Middle frontal gyrus (tissue), 1 donor: ENCODE measurements around the gene BPIFB6.

Source experiments
- DNase-seq: peaks from one replicate; pipeline ENCODE4 v3.0.0-alpha.2; 2015; ENCODE audit warnings: low spot score; ENCODE audit errors: extremely low spot score

Gene BPIFB6

DNA sequence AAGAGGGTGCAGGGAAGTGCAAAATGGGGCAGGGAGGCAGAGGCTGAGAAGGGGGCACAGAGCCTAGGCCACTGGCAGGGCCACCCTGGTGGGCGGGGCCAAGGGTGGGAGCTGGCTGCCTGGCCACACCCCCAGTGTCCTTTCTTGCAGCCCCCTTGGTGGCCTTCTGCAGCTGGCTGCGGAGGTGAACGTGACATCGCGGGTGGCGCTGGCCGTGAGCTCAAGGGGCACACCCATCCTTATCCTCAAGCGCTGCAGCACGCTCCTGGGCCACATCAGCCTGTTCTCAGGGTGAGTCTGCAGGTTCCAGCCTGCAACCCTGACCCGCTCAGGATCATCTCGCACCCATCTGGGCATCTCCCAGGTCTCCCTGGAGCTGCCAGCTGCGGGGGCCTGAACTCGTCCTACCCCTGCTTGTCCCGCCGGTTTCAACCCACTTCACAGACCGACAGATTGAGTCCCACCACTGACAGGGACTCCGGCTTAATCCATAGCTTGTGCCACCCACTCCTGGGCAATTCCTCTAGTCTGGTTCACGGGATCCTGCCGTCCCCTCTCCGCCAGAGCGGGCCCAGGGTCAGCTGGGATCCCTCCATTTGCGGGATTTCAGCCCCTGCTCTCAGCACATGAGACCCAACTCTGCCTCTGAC, 28.4 kb downstream of the BPIFB6 start:
- DNase-seq: no peak

GRCh38 chr20:33061658-33062028, 30.2 kb downstream of the BPIFB6 start:
- no peak for DNase-seq

GRCh38 chr20:33062105-33062824, 30.8 kb downstream of the BPIFB6 start:
- DNase-seq: no peak

DNA sequence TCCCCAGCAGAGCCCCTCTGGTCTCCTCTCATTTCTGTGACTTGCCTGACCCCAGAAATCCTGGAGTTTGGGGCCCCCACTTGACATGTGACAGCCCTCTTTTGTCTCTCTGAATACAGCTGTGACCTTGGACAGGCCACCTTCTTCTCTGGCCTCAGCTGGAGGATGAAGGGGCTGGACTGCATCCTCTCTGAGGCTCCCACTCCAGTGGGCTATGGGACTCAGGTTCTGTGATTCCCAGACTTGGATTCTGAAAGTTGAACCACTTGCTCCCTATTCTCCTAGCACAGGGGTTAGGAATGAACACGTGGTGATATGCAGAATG, 31.3 kb downstream of the BPIFB6 start:
- DNase-seq: no peak

DNA sequence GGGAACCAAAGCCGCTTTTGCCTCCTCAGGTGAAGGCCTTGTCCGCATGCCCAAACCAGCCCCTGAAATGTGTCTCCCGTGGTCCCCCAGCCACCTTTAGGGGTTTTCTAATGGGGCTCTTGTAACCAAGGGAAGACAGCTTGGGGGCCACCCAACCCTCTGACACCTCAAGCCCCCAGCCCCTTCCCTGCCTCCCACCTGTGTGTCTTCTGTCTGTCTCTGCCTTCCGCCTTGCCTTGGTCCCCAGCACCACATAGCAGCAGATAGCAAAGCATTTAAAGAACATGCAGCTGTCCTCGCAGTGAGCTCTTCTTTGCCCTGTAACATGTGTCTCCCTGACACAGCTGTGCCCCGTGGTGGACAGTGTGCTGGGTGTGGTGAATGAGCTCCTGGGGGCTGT, 31.8 kb downstream of the BPIFB6 start:
- DNase-seq: no peak

DNA sequence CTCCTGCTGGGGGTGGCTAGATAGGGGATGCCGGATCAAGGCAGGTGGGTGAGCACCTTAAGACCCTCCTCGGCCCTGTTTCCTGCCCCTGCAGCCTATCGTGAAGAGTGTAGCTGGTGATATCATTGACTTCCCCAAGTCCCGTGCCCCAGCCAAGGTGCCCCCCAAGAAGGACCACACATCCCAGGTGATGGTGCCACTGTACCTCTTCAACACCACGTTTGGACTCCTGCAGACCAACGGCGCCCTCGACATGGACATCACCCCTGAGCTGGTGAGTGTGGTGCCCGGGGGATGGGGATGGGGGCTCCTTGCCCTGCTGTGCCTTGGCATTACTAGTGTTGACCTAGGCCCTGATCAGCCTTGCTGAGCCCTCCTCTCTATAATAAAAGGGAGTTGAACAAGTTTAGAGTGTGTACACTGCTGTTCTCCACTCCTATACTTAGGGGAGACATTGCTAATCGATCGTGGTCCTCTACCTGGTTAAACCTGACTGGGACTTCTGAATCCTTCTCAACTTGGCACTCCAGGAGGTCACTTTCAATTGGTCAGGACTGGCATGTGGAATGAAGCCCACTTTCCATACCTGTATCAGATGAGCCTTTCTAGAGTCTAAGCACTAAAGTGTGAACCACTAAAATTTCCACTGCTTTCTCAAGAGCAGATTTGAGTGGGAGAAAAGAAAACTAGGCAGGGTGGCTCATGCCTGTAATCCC, 33.3 kb downstream of the BPIFB6 start:
- DNase-seq: no peak

DNA sequence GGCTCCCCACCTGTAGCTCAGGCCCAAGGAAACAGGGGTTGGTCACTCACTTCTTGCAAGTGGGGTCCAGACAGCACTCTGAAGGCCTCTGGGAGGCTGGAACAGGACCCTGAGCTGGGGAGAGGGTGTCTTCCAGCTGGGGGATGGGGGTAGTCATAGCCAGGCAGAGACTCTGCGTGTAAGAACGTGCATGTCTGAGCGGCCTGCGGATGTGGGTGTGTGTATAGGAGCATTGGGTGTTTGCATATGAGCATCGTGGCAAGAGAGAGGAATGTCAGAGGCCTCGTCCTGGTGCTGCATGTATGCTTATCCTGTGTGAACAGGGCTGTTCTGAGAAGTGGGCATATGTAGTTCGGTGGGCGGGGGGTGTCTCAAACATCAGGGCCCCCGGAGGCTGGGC, 34.3 kb downstream of the BPIFB6 start:
- no peak for DNase-seq

DNA sequence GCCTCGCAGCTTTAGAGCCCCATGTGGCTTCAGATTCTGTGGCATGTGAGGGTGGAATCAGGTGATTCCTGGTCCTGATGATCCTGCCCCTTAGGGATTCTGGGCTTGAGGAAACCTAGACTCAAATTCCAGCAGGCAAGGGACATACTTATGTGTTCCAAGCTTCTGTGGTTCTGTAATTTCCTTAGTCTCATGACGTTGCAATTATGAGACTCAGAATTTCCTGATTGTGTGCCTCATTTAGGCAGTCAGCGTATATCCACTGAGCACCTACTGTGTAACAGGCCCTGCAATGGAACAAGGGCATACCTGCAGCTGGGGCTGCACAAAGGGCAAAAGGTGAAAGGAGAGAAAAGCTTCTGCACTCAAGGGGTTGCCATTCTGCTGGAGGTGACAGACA, 36.4 kb downstream of the BPIFB6 start:
- no peak for DNase-seq

DNA sequence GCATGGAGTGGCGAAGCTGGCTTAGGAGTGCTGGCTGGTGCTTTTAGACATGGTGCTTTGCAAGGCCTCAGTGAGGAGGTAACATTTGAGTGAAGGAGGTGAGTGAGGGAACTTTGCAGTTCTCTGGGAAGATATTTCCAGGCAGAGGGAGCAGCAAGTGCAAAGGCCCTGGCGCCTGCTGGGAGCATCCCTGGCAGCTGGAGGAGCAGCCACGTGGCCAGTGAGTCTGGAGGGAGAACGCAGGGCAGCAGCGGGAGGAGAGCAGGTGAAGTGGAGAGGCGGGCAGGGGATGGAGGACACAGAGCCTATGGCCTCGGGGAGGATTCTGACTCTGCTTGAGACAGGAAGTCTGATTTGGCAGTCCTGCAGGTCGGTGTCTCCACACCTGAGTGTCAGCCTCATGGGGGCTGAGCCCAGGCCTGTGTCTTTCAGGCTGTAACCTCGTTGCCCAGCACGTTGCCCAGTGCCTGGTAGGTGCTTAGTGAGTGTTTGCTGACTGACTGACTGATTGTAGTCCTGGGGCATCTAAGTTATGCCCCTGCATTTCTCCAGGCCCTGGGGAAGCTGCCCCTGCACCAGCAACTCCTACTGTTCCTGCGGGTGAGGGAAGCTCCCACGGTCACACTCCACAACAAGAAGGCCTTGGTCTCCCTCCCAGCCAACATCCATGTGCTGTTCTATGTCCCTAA, 36.9 kb downstream of the BPIFB6 start:
- no peak for DNase-seq

DNA sequence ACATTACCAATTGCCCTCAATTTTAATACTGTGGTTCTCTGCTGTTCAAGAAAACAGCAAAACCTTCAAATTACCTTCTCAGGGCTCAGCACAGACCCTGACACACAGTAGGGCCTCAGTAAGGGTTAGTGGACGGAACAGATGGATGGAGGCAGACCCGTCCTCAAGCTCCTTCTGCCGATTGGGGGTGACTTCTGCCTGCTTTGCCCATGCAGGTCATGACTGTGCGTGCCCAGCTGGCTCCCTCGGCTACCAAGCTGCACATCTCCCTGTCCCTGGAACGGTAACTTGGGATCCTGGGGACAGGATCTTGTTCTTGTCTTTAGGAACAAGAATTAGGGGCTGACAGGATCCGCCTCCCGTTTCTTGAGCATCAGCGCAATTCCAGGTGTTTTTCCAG, 38.2 kb downstream of the BPIFB6 start:
- no peak for DNase-seq

DNA sequence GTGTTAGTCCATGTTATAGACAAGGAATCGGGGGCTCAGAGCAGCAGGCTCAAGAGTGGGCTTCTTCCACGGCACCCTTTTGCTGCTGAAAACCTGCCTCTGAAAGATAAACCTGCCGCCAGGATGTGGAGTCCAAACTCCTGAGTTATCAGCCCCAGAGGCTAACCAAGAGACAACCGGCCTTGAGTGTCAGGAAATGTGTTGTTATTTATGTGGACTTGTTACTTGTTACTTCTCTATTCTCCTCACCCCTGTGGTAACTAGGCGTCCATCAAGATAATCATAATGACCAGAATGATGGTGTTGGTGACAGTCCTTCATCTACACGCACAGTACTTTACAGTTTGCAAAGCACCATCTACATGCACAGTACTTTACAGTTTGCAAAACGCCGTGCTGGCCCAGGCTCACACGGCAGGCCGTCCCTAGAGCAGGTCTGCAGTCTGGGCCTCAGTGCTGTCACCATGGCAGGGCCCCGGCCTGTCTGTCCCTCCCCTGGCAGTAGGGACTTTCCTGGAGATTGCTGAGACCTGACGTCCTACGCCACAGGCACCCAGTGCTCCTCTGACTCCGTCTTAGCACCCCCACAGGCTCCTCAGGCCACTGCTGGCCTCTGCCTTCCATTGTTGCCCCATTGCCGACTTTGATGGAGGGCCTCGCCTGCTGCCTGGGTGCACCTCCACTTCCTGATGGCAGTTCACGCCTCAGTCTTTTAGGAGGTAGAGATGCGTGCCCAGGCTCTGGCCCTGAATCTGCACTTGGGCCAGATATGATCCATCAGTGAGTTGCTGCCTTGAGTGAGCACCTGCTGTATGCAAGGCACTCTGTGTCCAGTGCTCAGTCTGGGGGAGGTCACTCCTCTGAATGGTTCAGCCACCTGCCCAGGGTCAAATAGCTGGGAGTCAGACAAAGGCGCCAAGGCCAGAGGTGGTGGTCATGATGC, 38.9 kb downstream of the BPIFB6 start:
- no peak for DNase-seq

GRCh38 chr20:33071198-33071597, 39.8 kb downstream of the BPIFB6 start:
- DNase-seq: no peak

DNA sequence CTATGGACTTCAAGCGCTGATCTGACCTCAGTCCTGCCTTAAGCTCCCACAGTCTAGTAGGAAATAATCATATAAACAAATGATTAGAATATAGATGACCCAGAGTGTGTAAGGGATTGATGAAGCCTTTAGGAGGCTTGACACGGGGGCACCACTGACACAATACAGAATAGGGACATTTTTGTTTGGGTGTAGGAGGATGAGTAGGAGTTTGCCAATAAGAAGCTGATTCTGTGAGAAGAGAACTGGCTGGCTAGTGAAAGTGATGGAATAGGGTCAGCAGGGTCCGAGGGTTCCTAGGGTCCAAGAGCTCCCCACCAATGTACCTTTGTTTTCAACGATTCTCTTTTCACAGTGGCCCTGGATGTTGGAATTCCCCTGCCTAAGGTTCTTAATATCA, 40.9 kb downstream of the BPIFB6 start:
- DNase-seq: no peak

DNA sequence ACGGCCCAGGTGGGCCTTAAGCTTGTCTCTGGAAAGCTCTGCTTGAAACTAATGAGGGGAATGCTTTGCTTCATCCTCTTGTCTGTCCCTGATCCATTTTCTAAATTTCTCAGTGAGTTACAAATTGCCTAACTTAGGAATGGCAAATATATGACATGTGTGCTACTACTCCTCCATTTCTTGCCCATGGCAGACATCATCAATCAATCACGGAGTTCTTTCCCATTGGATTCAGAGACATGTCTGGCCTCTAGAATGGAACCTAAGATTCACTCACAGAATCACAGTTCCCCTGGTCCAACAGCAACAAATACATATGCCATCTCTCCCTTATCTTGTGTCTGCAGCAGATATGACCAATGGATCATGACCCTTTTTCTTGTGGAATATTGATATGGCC, 41.4 kb downstream of the BPIFB6 start:
- no peak for DNase-seq

DNA sequence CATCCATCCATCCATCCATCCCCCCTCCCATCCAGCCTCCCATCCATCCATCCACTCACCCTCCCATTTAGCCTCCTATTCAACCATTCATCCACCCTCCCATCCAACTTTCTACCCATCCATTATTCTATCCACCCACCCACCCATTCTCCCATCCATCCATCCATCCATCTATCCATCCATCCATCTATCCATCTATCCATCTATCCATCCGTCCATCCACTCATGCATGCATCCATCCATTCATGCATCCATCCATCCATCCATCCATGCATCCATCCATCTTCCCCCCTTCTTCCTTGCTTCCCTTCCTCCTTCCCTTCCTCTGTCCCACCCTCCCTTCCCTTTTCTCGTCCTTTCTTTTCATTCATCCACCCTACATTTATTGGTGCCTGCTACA, 43.2 kb downstream of the BPIFB6 start:
- no peak for DNase-seq

- no peak for DNase-seq
Measured at GRCh38 chr20:33075281-33075680, 43.8 kb downstream of the BPIFB6 start.

- DNase-seq: no peak
Measured at GRCh38 chr20:33076662-33077372, 45.4 kb downstream of the BPIFB6 start.

GRCh38 chr20:33079259-33079658, 47.8 kb downstream of the BPIFB6 start, which contains the start of gene BPIFB4:
BPIFB4 (plus strand) TSS chr20:33079643; CDS start chr20:33081527, 1,884 bp downstream.
- DNase-seq: no peak

DNA sequence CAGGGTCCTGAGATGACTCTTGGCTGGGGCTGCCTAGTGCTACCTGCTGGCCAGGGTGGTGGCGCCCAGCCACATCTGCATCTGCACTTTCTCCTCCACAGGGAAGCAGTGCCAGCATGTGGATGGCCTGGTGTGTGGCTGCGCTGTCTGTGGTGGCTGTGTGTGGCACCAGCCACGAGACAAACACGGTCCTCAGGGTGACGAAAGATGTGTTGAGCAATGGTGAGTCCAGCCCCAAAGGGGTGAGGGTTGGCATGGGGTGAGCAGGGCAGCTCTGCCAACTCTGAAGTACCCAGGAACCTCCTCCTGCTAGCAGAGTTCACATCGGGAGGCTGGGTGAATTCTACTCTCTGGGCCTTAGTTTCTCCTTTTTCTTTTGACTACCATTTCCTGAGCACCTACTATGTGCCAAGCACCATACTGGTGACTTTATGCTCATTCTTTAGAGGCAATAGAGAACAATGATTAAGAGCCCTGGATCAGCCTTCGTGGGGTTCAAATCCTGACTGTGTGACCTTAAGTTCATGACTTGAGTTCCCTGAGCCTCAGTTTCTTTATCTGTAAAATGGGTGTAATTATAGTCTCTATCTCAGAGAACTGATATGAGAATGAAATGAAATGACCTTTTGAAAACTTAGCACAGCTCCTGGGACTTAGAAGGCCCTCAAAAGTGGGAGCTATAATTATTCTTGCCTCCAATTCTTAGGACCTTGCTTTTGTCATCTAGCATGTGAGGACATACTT, 50.1 kb downstream of the BPIFB6 start:
- DNase-seq: no peak

- DNase-seq: no peak
Measured at GRCh38 chr20:33082546-33082945, 51.1 kb downstream of the BPIFB6 start.
